Muscle layer of duodenum (tissue), 2 donors: ENCODE measurements around the gene BEX5.
A peak's percentile ranks its signal among the peaks of the same experiment; 100 is the strongest.
"Not testable (repeated sequence)": the region's sequence is repeated elsewhere in the genome, so short reads cannot be mapped to it uniquely, and the experiment has no call there.

Source experiments
- H3K27ac ChIP-seq: one replicate; pipeline ENCODE4 v1.7.0; 2013; ENCODE audit warnings: mild to moderate bottlenecking, low read length
- H3K27me3 ChIP-seq: one replicate; pipeline ENCODE4 v1.7.0; 2013; ENCODE audit warnings: low read depth, mild to moderate bottlenecking, control low read depth, low read length
- H3K36me3 ChIP-seq, 2 donors: one replicate each; pipeline ENCODE4 v1.7.0; 2013; ENCODE audit warnings: low read length in 2 of 2, control low read depth in 1 of 2, mild to moderate bottlenecking in 1 of 2; ENCODE audit not compliant: insufficient read depth in 2 of 2, control insufficient read depth in 1 of 2
- H3K4me1 ChIP-seq, 2 donors: one replicate each; pipeline ENCODE4 v1.7.0; 2013; ENCODE audit warnings: low read length in 2 of 2, mild to moderate bottlenecking in 2 of 2, control low read depth in 1 of 2, moderate library complexity in 1 of 2; ENCODE audit not compliant: insufficient read depth in 2 of 2, control insufficient read depth in 1 of 2
- H3K4me3 ChIP-seq, 2 donors: one replicate each; pipeline ENCODE4 v1.7.0; 2013; ENCODE audit warnings: low read length in 2 of 2, low read depth in 1 of 2, mild to moderate bottlenecking in 1 of 2
- H3K9me3 ChIP-seq, 2 donors: one replicate each; pipeline ENCODE4 v1.7.0; 2013; ENCODE audit warnings: low read length in 2 of 2, control low read depth in 1 of 2, mild to moderate bottlenecking in 1 of 2; ENCODE audit not compliant: control insufficient read depth in 1 of 2
- donor health status: healthy.

The BEX5 gene

DNA sequence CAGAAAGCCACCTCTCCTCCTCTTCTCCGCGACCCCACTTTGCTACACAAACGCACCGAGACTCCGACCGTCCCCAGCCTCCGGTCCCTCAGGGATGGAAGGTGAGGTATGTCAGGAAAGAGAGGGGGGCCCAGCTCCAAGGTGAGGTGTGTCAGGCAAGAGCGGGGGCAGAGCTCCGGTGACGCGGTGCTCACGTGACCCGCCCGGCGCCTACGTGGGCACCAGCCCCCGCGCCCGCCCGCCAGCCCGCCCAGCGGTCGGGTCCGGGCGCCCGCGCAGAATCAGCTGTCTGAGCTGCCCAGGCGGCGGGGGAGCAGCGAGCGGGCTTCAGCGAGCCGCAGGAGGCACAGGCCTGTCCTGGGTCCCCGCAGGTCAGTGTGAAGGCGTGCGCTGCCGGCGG is 30.3 kb downstream of the BEX5 start, which contains the start of gene TCEAL2:
Gene TCEAL2, plus strand, starts transcription at position 244 of the 400 bp plus-strand sequence. CDS start 1,152 bp downstream, outside the sequence.
- H3K27me3 ChIP-seq, H3K9me3 ChIP-seq, H3K4me1 ChIP-seq, H3K27ac ChIP-seq, H3K36me3 ChIP-seq: not testable (repeated sequence)
- peak within 1 kb of the TSS in 1 of 2 donors; percentile 58 for H3K4me3 ChIP-seq

DNA sequence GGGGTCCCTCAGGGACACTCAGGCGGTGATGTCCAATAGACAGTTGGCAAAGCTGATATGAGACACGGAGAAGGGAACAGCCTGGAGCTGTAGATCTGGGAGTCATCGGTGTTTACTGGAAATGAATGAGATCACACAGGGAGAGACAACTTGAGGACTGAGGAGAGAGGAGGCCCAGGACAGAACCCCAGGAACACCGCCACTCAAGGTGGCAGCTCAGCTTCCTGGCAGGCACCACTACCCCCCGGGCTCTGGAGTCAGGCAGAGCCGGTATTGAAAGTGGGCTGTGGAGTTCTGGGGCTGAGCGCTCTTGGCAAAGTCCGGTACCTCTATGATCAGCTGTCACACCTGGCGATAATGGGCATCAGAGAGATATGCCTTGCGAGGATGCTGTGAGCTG is 30.8 kb downstream of the BEX5 start:
- H3K4me3 ChIP-seq: peak overlapping the region in 1 of 2 donors; percentile 58

DNA sequence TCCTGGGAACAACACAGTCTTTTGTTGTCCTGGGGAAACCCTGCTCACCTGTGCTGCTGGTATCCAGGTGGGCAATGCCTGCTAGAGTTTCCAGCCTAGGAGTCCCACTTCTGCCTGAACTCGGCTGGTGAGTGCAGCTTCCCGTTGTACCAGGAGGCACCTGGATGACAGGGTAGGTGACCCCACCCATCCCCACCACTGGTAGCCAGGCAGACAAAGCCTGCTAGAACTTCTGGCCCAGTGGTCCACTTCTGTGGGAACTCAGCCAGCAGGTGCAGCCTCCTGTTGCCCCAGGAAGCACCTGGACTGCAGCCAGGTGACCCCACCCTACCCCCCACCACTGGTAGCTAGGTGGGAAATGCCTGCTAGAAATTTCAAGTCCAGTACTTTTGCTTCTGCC is 40.0 kb downstream of the BEX5 start:
- Histone ChIP-seq H3K27me3 (no peaks in the 10 kb centered on the region), H3K4me1 (no peaks in the 10 kb centered on the region), H3K4me3 (no peak overlapping the region), H3K36me3 (no peaks in the 10 kb centered on the region), H3K27ac (no peak overlapping the region), H3K9me3 (no peaks in the 10 kb centered on the region)

More for the DNA sequence above, 30.8 kb downstream of the BEX5 start:
- not testable (repeated sequence) for H3K9me3 ChIP-seq, H3K27ac ChIP-seq, H3K27me3 ChIP-seq, H3K4me1 ChIP-seq, H3K36me3 ChIP-seq

DNA sequence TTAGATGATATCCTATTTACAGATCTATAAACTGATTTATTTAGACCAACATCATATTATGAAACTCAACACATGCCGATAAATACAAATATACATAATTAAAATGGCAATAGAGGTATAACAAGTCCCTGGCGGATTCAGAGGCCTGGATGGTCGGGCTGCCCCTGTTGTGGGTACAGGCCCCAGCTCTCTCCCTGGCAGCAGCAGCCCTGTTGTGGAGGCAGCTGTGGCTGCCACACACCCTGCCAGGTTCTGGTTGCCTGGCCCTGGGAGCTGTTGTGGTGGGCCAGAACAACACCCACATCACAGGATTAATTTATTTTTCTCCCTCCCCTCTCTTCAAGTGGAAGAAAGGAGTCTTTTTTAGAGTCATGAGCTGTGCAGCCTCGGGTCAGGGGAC is 42.4 kb downstream of the BEX5 start:
- no peaks in the 10 kb centered on the region for H3K36me3 ChIP-seq

More for the DNA sequence above, 42.4 kb downstream of the BEX5 start:
- H3K9me3 ChIP-seq: no peaks in the 10 kb centered on the region
- H3K4me1 ChIP-seq: no peaks in the 10 kb centered on the region
- H3K27ac ChIP-seq: no peak overlapping the region
- no peaks in the 10 kb centered on the region for H3K27me3 ChIP-seq
- H3K4me3 ChIP-seq: no peak overlapping the region
